ENCODE measurements around the gene ADPRM.

DNA sequence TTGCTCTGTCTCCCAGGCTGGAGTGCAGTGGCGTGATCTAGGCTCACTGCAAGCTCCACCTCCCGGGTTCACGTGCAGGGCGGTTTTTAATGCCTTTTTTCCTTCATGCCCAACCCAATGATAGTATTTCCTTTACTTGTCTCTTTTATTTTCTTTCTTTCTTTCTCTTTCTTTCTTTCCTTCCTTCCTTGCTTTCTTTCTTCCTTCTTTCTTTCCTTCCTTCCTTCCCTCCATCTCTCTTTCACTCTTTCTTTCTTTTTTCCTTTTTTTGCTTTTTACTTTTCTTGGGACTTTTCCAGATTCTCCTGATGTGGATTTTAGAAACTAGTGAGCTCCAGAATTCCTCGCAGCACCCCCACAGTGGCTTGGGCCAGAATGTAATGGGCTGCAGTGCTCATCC is 43.4 kb upstream of the ADPRM start:
- TF ChIP-seq, protein P1, sequence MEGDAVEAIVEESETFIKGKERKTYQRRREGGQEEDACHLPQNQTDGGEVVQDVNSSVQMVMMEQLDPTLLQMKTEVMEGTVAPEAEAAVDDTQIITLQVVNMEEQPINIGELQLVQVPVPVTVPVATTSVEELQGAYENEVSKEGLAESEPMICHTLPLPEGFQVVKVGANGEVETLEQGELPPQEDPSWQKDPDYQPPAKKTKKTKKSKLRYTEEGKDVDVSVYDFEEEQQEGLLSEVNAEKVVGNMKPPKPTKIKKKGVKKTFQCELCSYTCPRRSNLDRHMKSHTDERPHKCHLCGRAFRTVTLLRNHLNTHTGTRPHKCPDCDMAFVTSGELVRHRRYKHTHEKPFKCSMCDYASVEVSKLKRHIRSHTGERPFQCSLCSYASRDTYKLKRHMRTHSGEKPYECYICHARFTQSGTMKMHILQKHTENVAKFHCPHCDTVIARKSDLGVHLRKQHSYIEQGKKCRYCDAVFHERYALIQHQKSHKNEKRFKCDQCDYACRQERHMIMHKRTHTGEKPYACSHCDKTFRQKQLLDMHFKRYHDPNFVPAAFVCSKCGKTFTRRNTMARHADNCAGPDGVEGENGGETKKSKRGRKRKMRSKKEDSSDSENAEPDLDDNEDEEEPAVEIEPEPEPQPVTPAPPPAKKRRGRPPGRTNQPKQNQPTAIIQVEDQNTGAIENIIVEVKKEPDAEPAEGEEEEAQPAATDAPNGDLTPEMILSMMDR (conservative IDR thresholded peaks at IDR 0.05 in 1 of 2, IDR thresholded peaks at IDR 0.05 in 1 of 2; ENCODE audit: low read depth in 1 of 2, low read length in 2 of 2) = no peak
- no peak for TF ChIP-seq EZH2 (IDR thresholded peaks at IDR 0.05; ENCODE audit: low read length, missing control alignments)
